GM10266 (cell line): Measurements from ENCODE around the gene SLCO4A1.

Source experiments
- DNase-seq: peaks from one replicate; pipeline ENCODE4 v3.0.0; 2012; ENCODE audit errors: extremely low spot score
- CTCF ChIP-seq: IDR thresholded peaks from 2 replicates; pipeline ENCODE4 v1.5.1; 2012; ENCODE audit warnings: mild to moderate bottlenecking, low read depth; ENCODE audit not compliant: control insufficient read depth, insufficient read depth; ENCODE audit errors: missing control alignments

Gene SLCO4A1

GRCh38 chr20:62715201-62715600 is 72.9 kb downstream of the SLCO4A1 start:
- no peak for TF ChIP-seq CTCF

GRCh38 chr20:62716198-62716940 is 74.1 kb downstream of the SLCO4A1 start:
- TF ChIP-seq CTCF, result no peak
- no peak for DNase-seq

More at GRCh38 chr20:62715201-62715600, 72.9 kb downstream of the SLCO4A1 start:
- no peak for DNase-seq

- no peak for DNase-seq
- TF ChIP-seq CTCF, result no peak
Observed at GRCh38 chr20:62716941-62717310, 74.6 kb downstream of the SLCO4A1 start.

- DNase-seq, result no peak
Observed at GRCh38 chr20:62717933-62718332, 75.6 kb downstream of the SLCO4A1 start.

GRCh38 chr20:62718546-62718945 is 76.2 kb downstream of the SLCO4A1 start:
- no peak for DNase-seq
- TF ChIP-seq CTCF, result no peak

More at GRCh38 chr20:62717933-62718332, 75.6 kb downstream of the SLCO4A1 start:
- no peak for TF ChIP-seq CTCF

GRCh38 chr20:62719250-62719935 is 77.1 kb downstream of the SLCO4A1 start:
- no peak for TF ChIP-seq CTCF
- no peak for DNase-seq
